Esophagus muscularis mucosa (tissue), 4 donors: ENCODE measurements around the gene LRRN1. TPM values are rescaled to one million over a fixed set of nuclear protein-coding genes. Genes with fewer than 3 reads are reported as not detected.

Experiments used
- DNase-seq: peaks from one replicate; pipeline ENCODE4 v3.0.0-alpha.2; 2017; ENCODE audit errors: extremely low spot score
- H3K27ac ChIP-seq, 4 donors: fragments of 200-600 bp; sonication (generic); replicated peaks in 1 of 4; 1 replicate in 3 of 4; 2 replicates in 1 of 4; pipeline ENCODE4 v1.5.1; 2016 to 2019; ENCODE audit warnings: mild to moderate bottlenecking in 1 of 4
- H3K27me3 ChIP-seq, 4 donors: fragments of 200-600 bp; sonication (generic); one replicate each; pipeline versions ENCODE4 v1.5.1 to v1.6.0; 2016 to 2019
- H3K36me3 ChIP-seq, 4 donors: fragments of 200-600 bp; sonication (generic); one replicate each; pipeline ENCODE4 v1.5.1; 2016 to 2019
- H3K4me1 ChIP-seq, 4 donors: fragments of 200-600 bp; sonication (generic); one replicate each; pipeline ENCODE4 v1.5.1; 2016 to 2019
- H3K4me3 ChIP-seq, 4 donors: fragments of 200-600 bp; sonication (generic); 1 replicate in 2 of 4; 2 replicates in 2 of 4; pipeline ENCODE4 v1.5.1; 2016 to 2019; ENCODE audit warnings: mild to moderate bottlenecking in 4 of 4, moderate library complexity in 1 of 4
- H3K9me3 ChIP-seq, 4 donors: fragments of 200-600 bp; sonication (generic); 1 replicate in 3 of 4; 2 replicates in 1 of 4; pipeline ENCODE4 v1.5.1; 2016 to 2019
- CTCF ChIP-seq, 3 experiments: fragments of 200-600 bp in 2 of 3; fragments of 450-650 bp in 1 of 3; sonication (generic) in 2 of 3; IDR thresholded peaks; one replicate each; pipeline ENCODE4 v1.5.1; 2017 to 2019; ENCODE audit warnings: antibody characterized with exemption in 3 of 3, mild to moderate bottlenecking in 2 of 3, moderate library complexity in 1 of 3
- EP300 ChIP-seq: sonication (generic); formaldehyde crosslinking; IDR thresholded peaks from one replicate; pipeline ENCODE4 v1.6.1; 2017; ENCODE audit warnings: antibody characterized with exemption
- POLR2A ChIP-seq: fragments of 450-650 bp; IDR thresholded peaks from one replicate; pipeline ENCODE4 v1.6.1; 2017; ENCODE audit warnings: antibody characterized with exemption, moderate library complexity, mild to moderate bottlenecking, low read depth
- POLR2AphosphoS5 ChIP-seq, 2 donors: sonication (generic); formaldehyde crosslinking; IDR thresholded peaks; one replicate each; pipeline ENCODE4 v1.6.1; 2017; ENCODE audit warnings: antibody characterized with exemption in 2 of 2
- WGBS: methylation state at CpG from one replicate; pipeline ENCODE4 v1.1.5; 2018; 5-methylcytosine and 5-hydroxymethylcytosine counted together
- intact Hi-C: fragments of 100-400 bp; cut with DNase I; formaldehyde crosslinking; loops from one replicate; pipeline ENCODE4 v1.15.1; 2023
- total RNA-seq, 4 donors: library from RNA; depleted of rRNA; stranded (reverse); fragments of >200 nt; gene quantifications; one replicate each; pipeline versions ENCODE4 v1.1.0 to v1.2.1, GENCODE V29; 2016

Gene LRRN1
- total RNA-seq, 4 donors from 2014 or later, result 0.83 to 4.6 (median 2.7) TPM

GRCh38 chr3:3836845-3837244, 37.6 kb downstream of the LRRN1 start:
- Histone ChIP-seq H3K27ac (no peak overlapping the region), H3K36me3 (no peaks in the 10 kb centered on the region), H3K9me3 (peaks cover 0 to 23% (median 16%) of the 10 kb centered on the region in 4 donors), H3K27me3 (no peaks in the 10 kb centered on the region), H3K4me1 (no peaks in the 10 kb centered on the region), H3K4me3 (no peak overlapping the region)
- TF ChIP-seq POLR2A, result no peak
- no peak for TF ChIP-seq EP300
- TF ChIP-seq POLR2AphosphoS5 (IDR thresholded peaks at IDR 0.05), result no peak
- TF ChIP-seq CTCF (IDR thresholded peaks at IDR 0.05), result no peak
- intact Hi-C loops, result no loop called here
- DNase-seq, result no peak
- WGBS, result 93% methylated on average over 3 of the region's 3 CpGs

- 84% methylated on average over 2 of the region's 2 CpGs for WGBS
- no peaks in the 10 kb centered on the region for H3K36me3 ChIP-seq
- peaks cover 0 to 6% (median 1%) of the 10 kb centered on the region in 4 donors for H3K9me3 ChIP-seq
- no peaks in the 10 kb centered on the region for H3K27me3 ChIP-seq
- H3K4me3 ChIP-seq, result no peak overlapping the region
- no peaks in the 10 kb centered on the region for H3K4me1 ChIP-seq
- no peak for TF ChIP-seq POLR2AphosphoS5 (IDR thresholded peaks at IDR 0.05)
- no peak for TF ChIP-seq EP300
- no peak for TF ChIP-seq POLR2A
- TF ChIP-seq CTCF (IDR thresholded peaks at IDR 0.05), result no peak
- no peak overlapping the region for H3K27ac ChIP-seq
- DNase-seq, result no peak
- intact Hi-C loops, result no loop called here
These were observed 43.1 kb downstream of the LRRN1 start for GRCh38 chr3:3842356-3842755.

GRCh38 chr3:3847994-3848922, 49.0 kb downstream of the LRRN1 start:
- TF ChIP-seq EP300, result no peak
- no peak for TF ChIP-seq CTCF (IDR thresholded peaks at IDR 0.05)
- intact Hi-C loops, result no loop called here
- H3K27me3 ChIP-seq, result no peaks in the 10 kb centered on the region
- no peaks in the 10 kb centered on the region for H3K36me3 ChIP-seq
- 85% methylated on average over 8 of the region's 8 CpGs for WGBS
- H3K27ac ChIP-seq, result no peak overlapping the region
- DNase-seq, result no peak
- H3K4me3 ChIP-seq, result no peak overlapping the region
- H3K4me1 ChIP-seq, result no peaks in the 10 kb centered on the region
- H3K9me3 ChIP-seq, result no peaks in the 10 kb centered on the region

- no peaks in the 10 kb centered on the region for H3K4me1 ChIP-seq
- H3K27me3 ChIP-seq, result no peaks in the 10 kb centered on the region
- no peaks in the 10 kb centered on the region for H3K9me3 ChIP-seq
- no peak overlapping the region for H3K27ac ChIP-seq
- H3K36me3 ChIP-seq, result no peaks in the 10 kb centered on the region
- no peak for TF ChIP-seq POLR2A
- no peak for TF ChIP-seq CTCF (IDR thresholded peaks at IDR 0.05)
- TF ChIP-seq POLR2AphosphoS5 (IDR thresholded peaks at IDR 0.05), result no peak
- TF ChIP-seq EP300, result no peak
- WGBS, result 88% methylated on average over 8 of the region's 8 CpGs
- intact Hi-C loops, result no loop called here
- DNase-seq, result no peak
- no peak overlapping the region for H3K4me3 ChIP-seq
These were observed 49.7 kb downstream of the LRRN1 start for GRCh38 chr3:3848923-3849275.
